ENCODE data around the gene SHISA5.
A peak's percentile ranks its signal among the peaks of the same experiment; 100 is the strongest.

GRCh38 chr3:48429960-48430707, 73.8 kb downstream of the SHISA5 start, which contains the start of gene PLXNB1:
- TF ChIP-seq CTCF (conservative IDR thresholded peaks at IDR 0.05; ENCODE audit: low read depth in 2 of 2) (no peak), EZH2phosphoT487 (IDR thresholded peaks at IDR 0.05; ENCODE audit: unreplicated experiment) (no peak), POLR2AphosphoS5 (IDR thresholded peaks at IDR 0.05; ENCODE audit: low read depth) (peak; percentile 68), REST (IDR thresholded peaks at IDR 0.05; ENCODE audit: unreplicated experiment) (no peak), JUNB (IDR thresholded peaks at IDR 0.05; ENCODE audit: unreplicated experiment) (no peak), ZNF114 (CRISPR knock-in tag; IDR thresholded peaks at IDR 0.05) (no peak), EZH2 (IDR thresholded peaks at IDR 0.05; ENCODE audit: low read depth, unreplicated experiment) (no peak), ZNF331 (CRISPR knock-in tag; IDR thresholded peaks at IDR 0.05; ENCODE audit: low read depth) (no peak), CREB1 (CRISPR knock-in tag; IDR thresholded peaks at IDR 0.05; ENCODE audit: low read depth) (peak; percentile 24; the same call in 1 of the 2 replicates), ZNF462 (CRISPR knock-in tag; IDR thresholded peaks at IDR 0.05) (no peak)
- TF ChIP-seq, protein P1, sequence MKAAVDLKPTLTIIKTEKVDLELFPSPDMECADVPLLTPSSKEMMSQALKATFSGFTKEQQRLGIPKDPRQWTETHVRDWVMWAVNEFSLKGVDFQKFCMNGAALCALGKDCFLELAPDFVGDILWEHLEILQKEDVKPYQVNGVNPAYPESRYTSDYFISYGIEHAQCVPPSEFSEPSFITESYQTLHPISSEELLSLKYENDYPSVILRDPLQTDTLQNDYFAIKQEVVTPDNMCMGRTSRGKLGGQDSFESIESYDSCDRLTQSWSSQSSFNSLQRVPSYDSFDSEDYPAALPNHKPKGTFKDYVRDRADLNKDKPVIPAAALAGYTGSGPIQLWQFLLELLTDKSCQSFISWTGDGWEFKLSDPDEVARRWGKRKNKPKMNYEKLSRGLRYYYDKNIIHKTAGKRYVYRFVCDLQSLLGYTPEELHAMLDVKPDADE (IDR thresholded peaks at IDR 0.05) = 0 out of 2 replicates have a peak, but pooled peaks have one; percentile 39

Data from GM23338 (cell line).